Measurements from ENCODE around the gene KDM5B.

GRCh38 chr1:202786804-202787203 lies 21.4 kb downstream of the KDM5B start:
- TF ChIP-seq CTCF (IDR thresholded peaks at IDR 0.05) (no peak), POLR2A (IDR thresholded peaks at IDR 0.05) (no peak)
